NB4 (cell line): ENCODE results near the gene ACRV1.

ENCODE experiments used
- DNase-seq: peaks from one replicate; pipeline ENCODE4 v3.0.0; 2010; ENCODE audit warnings: low read depth
- H3K4me3 ChIP-seq: one replicate; pipeline ENCODE4 v1.5.1; 2011; ENCODE audit warnings: mild to moderate bottlenecking, low read depth, low read length, moderate library complexity
- MAX ChIP-seq: IDR thresholded peaks from 2 replicates; pipeline ENCODE4 v1.6.1; 2011; ENCODE audit warnings: low read depth, low read length
- MYC ChIP-seq: IDR thresholded peaks from 2 replicates; pipeline ENCODE4 v1.6.1; 2011; ENCODE audit warnings: low read depth, low read length
- POLR2A ChIP-seq: IDR thresholded peaks from 2 replicates; pipeline ENCODE4 v1.6.1; 2011; ENCODE audit warnings: mild to moderate bottlenecking; ENCODE audit not compliant: insufficient read length; ENCODE audit errors: extremely low read depth
- TF ChIP-seq, protein P1 (sequence below): IDR thresholded peaks from one replicate; pipeline ENCODE4 v1.5.1; 2012; ENCODE audit warnings: low read depth, low read length

The ACRV1 gene

GRCh38 chr11:125688632-125689031, 8.0 kb upstream of the ACRV1 start:
- TF ChIP-seq MAX (no peak), MYC (no peak), POLR2A (no peak)
- TF ChIP-seq, protein P1, sequence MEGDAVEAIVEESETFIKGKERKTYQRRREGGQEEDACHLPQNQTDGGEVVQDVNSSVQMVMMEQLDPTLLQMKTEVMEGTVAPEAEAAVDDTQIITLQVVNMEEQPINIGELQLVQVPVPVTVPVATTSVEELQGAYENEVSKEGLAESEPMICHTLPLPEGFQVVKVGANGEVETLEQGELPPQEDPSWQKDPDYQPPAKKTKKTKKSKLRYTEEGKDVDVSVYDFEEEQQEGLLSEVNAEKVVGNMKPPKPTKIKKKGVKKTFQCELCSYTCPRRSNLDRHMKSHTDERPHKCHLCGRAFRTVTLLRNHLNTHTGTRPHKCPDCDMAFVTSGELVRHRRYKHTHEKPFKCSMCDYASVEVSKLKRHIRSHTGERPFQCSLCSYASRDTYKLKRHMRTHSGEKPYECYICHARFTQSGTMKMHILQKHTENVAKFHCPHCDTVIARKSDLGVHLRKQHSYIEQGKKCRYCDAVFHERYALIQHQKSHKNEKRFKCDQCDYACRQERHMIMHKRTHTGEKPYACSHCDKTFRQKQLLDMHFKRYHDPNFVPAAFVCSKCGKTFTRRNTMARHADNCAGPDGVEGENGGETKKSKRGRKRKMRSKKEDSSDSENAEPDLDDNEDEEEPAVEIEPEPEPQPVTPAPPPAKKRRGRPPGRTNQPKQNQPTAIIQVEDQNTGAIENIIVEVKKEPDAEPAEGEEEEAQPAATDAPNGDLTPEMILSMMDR: no peak
- no peak for DNase-seq
- H3K4me3 ChIP-seq: no peak overlapping the region

DNA sequence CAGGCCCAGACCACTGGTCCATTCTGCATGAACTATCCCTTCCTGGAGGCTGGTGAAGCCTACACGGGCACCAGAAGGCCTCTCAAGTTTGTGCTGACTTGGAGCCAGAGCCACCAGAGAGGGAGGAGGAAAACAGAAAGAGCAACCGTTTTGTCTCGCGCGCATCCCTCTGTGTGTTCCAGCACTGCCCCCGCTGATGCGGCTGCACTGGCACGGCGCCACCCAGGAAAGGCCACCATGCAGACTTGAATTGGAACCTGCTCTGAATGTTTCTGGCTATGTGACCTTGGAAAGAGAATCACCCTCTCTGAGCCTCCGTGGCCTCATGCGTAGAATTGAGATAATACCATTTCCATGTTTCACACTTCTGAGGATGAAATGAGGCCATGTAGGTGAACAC, 7.4 kb upstream of the ACRV1 start:
- DNase-seq: no peak
- no peak overlapping the region for H3K4me3 ChIP-seq
- no peak for TF ChIP-seq MAX
- TF ChIP-seq POLR2A: no peak
- TF ChIP-seq, protein P1: no peak
- no peak for TF ChIP-seq MYC

GRCh38 chr11:125685228-125685627, 4.6 kb upstream of the ACRV1 start:
- H3K4me3 ChIP-seq: no peak overlapping the region
- no peak for DNase-seq
- TF ChIP-seq MAX (no peak), MYC (no peak), POLR2A (no peak)
- TF ChIP-seq, protein P1: no peak

GRCh38 chr11:125679837-125680236, 810 bp downstream of the ACRV1 start:
- DNase-seq: no peak
- no peak overlapping the region for H3K4me3 ChIP-seq
- TF ChIP-seq MAX (no peak), POLR2A (no peak), MYC (no peak)
- TF ChIP-seq, protein P1: no peak

- TF ChIP-seq, protein P1: no peak
- TF ChIP-seq MYC: no peak
- TF ChIP-seq MAX: no peak
- TF ChIP-seq POLR2A: no peak
- DNase-seq: no peak
- H3K4me3 ChIP-seq: no peak overlapping the region
Observed at GRCh38 chr11:125679397-125679796, 1.2 kb downstream of the ACRV1 start.

- TF ChIP-seq MAX: no peak
- TF ChIP-seq POLR2A: no peak
- TF ChIP-seq, protein P1: no peak
- no peak for TF ChIP-seq MYC
- H3K4me3 ChIP-seq: no peak overlapping the region
- DNase-seq: no peak
Observed at GRCh38 chr11:125675196-125675595, 5.5 kb downstream of the ACRV1 start.
